Daoy (cell line): ENCODE results near the gene PNMA8B. TPM values are rescaled to one million over a fixed set of nuclear protein-coding genes. Genes with fewer than 3 reads are reported as not detected.
"Not testable (repeated sequence)": the region's sequence is repeated elsewhere in the genome, so short reads cannot be mapped to it uniquely, and the experiment has no call there.

ENCODE experiments used
- DNase-seq: peaks from one replicate; pipeline ENCODE4 v3.0.0-alpha.2; 2015; ENCODE audit warnings: low read depth
- total RNA-seq: library from RNA; depleted of rRNA; stranded (reverse); fragments of >200 nt; shearing (Covaris generic); gene quantifications from 2 replicates; pipeline ENCODE4 v1.2.3, GENCODE V29; 2014; rRNA removed

PNMA8B gene, protein sequence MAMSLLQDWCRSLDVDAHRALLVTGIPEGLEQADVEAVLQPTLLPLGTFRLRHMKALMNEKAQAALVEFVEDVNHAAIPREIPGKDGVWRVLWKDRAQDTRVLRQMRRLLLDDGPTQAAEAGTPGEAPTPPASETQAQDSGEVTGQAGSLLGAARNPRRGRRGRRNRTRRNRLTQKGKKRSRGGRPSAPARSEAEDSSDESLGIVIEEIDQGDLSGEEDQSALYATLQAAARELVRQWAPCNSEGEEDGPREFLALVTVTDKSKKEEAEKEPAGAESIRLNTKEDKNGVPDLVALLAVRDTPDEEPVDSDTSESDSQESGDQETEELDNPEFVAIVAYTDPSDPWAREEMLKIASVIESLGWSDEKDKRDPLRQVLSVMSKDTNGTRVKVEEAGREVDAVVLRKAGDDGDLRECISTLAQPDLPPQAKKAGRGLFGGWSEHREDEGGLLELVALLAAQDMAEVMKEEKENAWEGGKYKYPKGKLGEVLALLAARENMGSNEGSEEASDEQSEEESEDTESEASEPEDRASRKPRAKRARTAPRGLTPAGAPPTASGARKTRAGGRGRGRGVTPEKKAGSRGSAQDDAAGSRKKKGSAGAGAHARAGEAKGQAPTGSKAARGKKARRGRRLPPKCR
- 0.06 and 0.48 TPM in 2 replicates for total RNA-seq

DNA sequence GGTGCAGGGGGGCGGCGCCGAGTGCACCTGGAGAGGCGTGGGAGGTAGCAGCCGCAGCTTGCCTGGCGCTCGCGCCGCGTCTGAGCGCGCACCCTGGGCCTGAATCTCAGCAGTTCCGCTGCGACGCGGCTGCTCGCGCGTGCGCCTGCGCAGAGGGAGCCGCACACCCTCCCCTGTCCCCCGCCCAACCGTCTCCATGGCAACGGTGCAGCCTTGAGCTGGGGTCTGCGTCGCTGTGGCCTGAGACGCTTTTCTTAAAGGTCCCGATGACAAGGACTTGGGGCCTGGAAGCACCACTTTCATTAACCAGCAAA is at the start of gene PNMA8B:
Gene PNMA8B (minus strand): TSS at position 82 of the 314 bp plus-strand sequence. CDS start 402 bp downstream, outside the sequence.
- no peak for DNase-seq

DNA sequence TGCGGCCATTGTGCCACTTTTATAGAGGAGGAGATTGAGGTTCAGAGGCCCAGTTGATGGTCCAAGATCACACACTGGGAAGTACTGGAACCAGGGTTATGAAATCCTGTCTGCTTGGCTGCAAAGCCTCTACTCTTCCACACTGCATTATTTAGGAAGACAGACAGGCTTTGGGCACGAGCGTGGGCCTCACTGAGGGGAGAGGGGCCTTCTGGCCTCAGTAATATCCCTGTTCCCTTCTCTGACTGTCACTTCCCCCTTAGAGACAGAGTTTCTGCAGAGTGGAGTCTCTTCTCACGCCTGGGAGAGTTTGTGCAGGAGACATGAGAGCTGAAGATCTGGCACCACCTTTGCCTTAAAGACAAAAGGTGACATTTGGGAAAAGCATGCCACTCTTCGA is 49.0 kb upstream of the PNMA8B start:
- DNase-seq = no peak

DNA sequence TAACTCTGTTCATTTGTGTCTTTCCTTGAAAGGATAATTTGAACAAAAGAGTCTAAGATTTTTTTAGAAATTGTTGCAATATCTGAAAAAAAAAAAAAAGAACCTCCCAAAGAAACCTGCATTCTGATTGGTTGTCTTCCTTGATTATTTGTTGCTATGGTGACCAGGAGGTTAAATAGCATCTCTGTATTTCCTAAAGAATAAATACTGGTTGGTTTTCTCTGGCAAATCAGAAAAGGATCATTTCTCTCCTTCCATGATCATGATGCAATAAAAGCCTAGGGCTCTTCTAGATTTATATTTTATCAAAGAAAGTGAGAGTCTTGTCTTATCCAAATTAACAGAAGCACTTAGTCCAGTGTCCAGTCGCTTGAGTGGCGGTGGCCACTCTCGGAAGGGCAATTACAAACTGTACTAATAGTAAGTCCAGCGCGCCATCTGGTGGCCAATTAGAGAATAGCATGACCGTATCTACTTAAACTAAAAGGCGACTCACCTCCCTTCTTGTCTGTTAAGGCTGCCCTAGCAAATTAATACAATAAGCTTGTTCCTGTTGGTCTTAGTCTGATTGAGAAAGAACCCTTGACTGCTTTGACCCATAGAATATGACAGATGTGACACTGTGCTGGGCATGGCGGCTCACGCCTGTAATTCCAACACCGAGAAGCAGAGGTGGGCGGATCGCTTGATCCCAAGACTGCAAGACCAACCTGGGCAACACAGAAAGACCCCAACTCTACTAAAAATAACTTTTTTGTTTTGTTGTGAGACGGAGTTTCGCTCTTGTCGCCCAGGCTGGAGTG is 47.0 kb upstream of the PNMA8B start:
- peak; percentile 83 for DNase-seq

DNA sequence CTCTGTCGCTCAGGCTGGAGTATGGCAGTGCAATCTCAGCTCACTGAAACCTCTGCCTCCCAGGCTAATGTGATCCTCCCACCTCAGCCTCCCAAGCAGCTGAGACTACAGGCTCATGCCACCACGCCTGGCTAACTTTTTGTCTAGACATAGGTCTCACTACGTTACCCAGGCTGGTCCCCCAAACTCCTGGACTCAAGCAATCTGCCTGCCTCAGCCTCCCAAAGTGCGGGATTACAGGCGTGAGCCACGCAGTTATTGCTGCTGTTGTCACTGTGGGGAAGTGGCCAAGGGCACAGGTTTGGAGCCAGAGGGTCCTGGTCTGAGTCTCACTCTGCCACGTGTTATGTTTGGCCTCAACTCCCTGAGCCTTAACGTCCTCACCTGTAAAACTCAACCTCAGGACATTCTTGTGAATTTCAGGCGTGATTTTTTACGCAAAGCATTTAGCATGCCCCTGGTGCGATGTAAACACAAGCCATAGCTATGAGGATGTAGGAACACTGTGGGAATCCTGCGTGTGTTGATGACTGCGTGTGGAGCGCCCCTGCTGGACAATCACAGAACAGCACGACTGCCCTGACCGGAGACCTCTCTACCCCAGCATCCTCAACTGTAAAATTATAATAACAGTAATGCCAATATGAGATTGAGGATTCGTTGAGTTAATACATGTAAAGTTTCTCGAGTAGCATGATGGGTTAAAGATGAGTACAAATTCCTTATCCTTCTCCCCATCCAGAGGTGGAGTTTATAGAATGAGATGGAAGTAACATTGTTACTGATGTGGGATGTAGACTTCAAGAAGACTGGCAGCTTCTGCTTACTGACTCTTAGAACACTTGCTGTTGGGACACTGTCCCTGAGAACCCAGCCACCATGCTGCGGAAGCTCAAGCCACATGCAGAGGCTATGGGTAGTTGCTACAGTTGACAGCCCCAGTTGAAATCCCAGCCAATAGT is 41.8 kb upstream of the PNMA8B start:
- DNase-seq = peak; percentile 50

DNA sequence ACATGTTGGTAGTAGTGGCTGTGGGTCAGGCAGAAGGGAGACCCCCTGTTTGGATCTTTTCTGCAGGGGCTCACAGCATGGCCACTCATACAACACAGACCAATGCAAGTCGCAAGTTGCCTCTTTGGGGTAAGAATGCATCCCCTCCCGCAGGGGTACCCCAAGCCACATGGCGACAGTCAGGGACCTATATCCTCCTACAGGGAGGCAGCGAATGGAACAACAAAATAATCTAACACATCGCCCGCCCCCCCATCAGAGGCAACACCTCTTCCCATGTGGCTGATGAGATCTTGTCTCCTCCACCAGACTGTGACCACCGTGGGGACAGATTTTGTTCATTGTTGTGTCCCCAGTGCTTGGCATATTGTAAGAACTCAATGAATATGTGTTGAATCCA is 40.7 kb upstream of the PNMA8B start:
- DNase-seq = no peak

DNA sequence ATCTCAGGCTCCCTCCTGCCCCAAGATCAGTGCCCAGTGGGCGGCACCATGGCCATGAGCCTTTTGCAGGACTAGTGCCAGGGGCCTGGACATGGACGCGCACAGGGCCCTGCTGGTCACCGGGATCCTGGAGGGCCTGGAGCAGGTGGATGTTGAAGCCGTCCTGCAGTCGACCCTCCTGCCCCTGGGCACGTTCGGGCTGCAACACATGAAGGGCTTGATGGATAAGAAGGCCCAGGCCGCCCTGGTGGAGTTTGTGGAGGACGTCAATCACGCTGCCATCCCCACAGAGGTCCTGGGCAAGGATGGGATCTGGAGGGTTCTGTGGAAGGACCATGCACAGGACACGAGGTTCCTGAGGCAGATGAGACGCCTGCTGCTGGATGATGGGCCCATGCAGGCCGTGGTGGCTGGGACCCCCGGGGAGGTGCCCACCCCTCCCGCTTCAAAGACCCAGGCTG is 38.0 kb upstream of the PNMA8B start:
- no peak for DNase-seq

DNA sequence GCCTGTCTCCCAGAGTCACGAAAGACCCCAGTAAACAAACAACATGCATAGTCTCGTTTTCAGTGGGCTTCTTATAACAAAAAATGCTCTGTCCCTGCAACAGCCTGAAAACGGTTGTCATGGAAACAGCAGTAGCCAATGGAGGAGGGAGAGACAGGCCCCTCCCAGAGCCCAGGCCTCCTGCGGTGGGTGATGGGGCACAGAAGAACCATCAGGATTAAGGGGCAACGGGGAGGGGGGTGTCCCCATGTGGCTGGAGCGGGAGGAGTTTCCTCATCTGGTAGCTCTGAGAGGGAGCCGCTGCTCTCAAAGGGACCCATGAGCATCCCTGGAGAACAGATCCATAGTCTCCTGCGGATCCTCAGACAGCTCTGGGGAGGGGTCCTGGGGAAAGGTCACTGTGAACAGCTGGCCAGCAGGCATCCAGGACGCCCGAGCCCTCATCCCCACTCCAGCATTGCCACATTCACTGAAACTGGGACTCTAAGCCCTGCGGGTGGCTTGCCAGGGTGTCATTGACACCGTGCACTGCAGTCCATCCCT is 37.5 kb upstream of the PNMA8B start:
- DNase-seq = no peak

DNA sequence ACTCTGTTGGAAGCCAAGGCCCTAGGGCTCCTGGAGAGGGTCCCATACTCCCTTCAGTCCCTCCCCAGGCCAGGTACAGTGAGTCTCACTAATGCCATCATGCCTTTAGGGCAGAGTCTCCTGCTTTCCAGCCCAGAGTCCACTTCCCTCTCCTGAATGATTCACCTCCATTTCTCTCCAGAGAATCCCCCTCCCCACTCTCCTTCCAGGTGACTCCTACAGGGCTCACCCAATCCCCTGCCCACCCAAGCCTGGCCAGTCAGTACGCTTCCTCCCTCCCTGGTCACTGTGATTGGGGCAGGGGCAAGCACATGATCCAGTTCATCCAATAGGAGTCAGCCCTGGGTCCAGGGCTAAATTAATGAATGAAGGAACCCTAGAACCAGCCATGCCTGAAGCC is 35.0 kb upstream of the PNMA8B start:
- peak; percentile 44 for DNase-seq

DNA sequence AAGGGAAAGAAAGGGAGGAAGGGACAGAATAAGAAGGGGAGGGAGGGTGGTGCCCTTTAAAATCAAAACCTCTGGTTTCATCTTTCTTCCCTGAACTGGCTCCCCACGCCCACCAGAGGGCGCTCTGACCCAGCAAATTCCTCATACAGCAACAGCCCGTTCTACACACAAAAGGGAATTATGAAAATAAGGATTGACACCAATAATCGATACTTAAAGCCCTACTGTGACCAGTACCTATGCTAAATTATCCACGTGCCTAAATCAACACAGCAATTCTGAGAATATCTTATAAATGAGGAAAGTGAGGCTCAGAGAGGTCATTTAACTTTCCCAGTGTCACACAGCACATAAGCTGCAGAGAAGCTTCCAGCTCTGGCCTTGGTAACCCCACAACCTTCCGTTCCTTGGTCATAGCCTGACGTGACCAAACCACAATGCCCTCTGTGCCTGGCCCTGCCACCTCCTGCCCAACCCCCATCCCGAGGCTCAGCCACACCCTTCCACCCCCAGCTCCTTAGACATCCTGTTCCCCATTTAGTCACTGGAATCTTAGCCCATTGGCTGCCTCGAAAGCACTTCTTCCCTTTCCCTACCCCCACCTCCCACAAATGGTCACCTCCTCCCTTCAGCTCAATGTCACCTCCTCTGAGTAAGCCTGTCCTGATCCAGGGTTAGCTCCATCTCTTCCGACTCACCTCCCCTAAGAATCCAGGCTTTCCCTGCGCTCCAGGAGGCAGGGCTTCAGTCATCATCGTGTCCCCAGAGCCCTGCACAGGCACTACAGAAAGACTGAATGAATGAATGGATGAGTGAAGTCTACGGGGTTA is 34.2 kb upstream of the PNMA8B start:
- peak; percentile 68 for DNase-seq

DNA sequence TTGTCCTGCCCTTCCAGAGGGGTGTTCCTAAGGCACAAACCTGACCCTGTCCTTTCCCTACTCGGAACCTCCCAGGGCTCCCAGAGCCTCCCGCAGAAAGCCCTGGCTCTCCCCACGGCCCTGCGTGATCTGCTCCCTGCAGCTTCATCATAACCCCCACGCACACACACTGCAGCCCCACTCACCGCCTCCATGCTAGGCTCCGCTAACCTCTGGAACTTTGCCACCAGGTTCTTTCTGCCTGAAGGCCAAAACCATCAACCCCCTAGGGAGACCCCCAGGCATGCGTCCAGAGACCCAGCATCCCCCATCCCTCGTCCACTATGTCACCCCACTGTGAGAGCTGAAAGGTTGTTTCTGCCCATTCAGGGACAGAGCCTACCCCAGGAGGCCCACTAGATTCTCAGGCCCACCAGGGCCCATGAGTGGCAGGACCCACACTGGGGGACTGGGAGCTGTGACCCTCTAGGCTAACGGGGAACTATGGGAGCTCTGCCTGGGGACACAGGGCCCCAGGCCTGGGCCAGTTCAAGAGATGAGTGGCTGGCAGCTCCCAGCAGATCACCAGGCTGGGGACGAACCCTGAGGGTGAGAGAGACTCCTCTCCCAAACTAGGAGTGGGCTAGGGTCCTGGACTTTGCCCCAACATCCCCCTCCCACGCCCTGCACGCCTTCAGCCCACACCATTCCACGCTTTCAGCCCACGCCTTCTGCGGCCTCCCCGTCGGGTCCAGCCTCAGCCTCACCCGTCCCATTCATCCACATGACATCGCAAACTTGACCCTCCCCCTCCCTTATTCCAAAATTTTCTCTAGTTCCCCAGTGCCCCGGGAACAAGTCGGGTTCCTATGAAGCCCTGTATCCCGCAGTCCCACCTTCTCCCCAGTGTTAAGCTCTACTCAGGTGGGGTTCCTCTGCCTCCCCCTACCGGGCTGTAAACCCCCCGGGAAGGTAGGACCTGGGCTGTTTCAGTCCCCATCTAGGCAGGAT is 33.2 kb upstream of the PNMA8B start:
- DNase-seq = no peak

DNA sequence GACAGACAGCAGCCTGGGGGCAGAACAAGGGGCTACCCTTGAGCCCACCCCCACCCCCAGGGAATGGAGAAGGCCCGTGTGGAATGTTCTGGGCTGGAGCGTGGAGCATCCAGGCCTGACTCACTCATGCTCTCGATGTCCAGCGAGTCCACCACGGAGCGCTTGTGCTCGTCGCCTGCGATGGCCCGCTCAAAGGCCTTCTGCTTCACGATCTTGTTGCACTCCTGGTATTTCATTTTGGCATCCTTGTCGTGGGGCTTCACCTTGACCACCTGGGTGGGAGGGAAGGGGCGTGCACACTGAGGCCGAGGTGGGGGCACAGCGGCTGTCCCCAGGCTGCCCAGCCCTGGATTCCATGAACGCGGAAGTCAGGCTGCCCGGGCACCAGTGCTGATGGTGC is 31.1 kb upstream of the PNMA8B start:
- not testable (repeated sequence) for DNase-seq

DNA sequence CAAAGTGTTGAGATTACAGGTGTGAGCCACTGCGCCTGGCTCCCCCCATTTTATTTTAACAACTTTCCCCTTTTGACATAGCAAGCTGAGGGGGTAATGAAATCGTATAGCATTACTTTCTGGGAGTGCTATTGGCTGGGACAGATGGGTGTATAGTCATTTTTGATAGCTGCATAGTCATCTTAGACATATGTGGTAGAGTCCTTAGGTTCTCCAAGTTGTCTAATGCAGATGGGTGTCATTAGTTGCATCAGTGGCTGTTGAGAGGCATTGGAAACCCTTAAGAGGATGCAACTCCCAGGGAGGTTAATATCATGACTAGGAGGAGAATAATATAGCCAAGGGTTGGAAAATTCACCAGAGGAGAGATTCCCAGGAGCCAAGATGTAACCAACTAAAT is 28.6 kb upstream of the PNMA8B start:
- DNase-seq = no peak

DNA sequence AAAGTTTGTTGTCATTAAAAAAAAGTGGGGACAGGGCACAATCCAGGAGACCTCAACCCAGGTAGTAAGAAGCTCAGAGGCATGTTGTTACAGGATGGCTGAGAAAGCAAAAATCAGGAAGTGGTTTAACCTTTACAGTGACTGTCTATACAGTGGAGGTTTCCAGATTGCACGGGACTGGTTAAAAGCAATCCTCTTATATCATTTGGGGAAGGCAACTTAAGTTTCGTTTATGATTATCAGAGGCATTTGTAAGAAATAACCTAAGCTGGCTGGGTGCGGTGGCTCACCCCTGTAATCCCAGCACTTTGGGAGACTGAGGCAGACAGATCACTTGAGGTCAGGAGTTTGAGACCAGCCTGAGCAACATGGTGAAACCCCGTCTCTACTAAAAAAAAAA is 27.3 kb upstream of the PNMA8B start:
- not testable (repeated sequence) for DNase-seq

DNA sequence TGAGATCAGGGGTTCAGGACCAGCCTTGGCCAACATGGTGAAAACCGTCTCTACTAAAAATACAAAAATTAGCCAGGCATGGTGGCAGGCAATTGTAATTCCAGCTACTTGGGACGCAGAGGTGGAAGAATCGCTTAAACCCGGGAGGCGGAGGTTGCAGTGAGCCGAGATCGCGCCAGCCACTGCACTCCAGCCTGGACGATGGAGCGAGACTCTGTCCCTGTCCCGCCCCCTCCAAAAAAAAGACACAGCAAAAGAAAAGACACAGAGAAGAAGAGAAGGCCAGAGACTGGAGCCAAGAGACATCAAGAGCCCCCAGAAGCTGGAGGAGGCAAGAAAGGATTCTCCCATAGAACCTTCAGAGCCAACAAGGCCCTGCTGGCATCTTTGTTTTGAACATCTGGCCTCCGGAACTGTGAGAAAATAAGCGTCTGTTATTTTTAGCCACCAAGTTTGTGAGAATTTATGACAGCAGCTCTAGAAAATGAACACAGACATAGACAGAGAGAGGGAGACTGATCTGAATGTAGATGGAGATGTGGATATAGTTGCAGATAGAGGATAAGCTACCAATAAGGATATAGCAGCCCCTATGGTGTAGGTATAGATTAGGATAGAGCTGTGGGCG is 25.7 kb upstream of the PNMA8B start:
- DNase-seq = no peak

DNA sequence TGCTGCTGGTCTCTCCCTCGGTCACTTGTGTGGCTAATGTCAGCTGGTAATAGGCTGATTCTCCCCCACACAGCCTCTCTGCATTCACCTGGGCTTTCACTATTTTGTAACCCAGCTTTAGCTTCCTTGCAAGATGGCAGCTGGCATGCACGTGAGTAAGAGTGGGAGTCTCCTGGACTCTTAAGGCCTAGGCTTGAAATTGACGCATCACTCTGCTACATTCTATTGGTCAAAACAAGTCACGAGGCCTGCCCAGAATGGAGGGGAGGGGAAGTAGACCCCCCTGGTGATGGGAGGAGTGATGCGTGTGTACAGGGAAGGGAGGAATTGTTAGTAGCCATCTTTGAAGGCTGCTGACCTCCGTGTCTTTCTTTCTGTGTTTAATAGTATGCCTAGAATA is 24.9 kb upstream of the PNMA8B start:
- DNase-seq = peak; percentile 29

DNA sequence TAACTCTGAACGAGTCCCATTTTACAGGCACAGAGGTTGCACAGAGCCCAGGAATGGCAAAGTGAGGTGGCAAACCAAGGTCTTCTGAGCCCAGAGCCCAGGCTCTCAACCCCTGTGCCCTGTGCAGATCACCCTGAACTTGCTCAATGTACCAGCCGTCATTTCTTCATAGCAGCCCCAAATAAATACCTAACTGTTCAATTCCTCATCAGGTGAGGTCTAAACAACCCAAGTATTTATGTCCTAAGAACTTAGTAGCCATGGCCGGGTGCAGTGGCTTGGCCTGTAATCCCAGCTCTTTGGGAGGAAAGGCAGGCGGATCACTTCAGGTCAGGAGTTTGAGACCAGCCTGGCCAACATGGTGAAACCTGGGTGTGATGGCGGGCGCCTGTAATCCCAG is 21.8 kb upstream of the PNMA8B start:
- DNase-seq = no peak

DNA sequence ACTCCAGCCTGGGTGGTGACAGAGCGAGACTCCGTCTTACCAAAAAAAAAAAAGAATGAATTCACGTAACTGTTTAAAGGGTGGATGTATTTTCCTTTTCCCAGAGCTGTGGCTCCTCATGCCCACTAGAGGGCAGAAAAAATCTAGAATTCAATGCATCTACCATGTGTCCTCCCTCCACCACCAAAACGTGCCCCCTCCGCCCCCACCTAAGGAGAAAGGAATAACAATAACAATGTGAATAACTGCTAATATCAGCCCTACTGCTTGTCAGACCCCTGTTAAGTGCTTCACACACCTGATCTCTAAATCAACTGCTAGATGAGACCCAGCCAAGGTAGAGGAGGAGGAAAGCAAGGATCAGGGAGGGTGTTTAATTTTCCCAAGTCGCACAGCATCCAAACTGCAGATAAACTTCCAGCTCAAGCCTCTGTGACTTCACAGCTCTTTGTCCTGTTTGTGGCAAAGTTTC is 20.2 kb upstream of the PNMA8B start:
- peak; percentile 35 for DNase-seq

DNA sequence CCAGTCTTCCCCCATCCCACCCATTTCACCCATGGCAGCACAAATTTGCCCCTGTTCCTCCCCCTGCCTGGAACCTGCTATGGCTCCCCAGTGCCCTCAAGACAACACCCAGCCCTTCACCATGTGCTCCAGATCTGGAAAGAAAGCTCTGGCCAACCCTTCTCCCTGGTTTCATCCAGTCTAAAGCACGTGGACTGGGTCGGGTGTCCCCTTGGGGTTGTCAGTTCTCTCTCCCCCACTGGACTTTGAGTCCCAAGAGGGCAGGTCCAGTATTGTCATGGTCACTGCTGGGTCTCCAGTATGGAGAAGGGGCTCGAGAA is 19.6 kb upstream of the PNMA8B start:
- no peak for DNase-seq
